ENCODE data around the gene HELZ.

GRCh38 chr17:67212714-67213417 is 32.1 kb downstream of the HELZ start:
- TF ChIP-seq CTCF (IDR thresholded peaks at IDR 0.05; ENCODE audit: control extremely low read depth in 1 of 3, insufficient read depth in 1 of 3, low read depth in 1 of 3, low read length in 3 of 3), result no peak
- no peak for TF ChIP-seq RXRA (IDR thresholded peaks at IDR 0.05; ENCODE audit: insufficient read depth, low read depth, low read length)
- no peak for TF ChIP-seq YY1 (IDR thresholded peaks at IDR 0.05; ENCODE audit: low read depth, low read length)
- TF ChIP-seq SAP30 (IDR thresholded peaks at IDR 0.05; ENCODE audit: insufficient read depth, insufficient replicate concordance, low read length), result no peak
- no peak for TF ChIP-seq TBP (IDR thresholded peaks at IDR 0.05; ENCODE audit: low read depth, low read length)
- no peak for TF ChIP-seq CHD7 (IDR thresholded peaks at IDR 0.05; ENCODE audit: insufficient replicate concordance, low read length)
- no peak for TF ChIP-seq EZH2 (IDR thresholded peaks at IDR 0.05; ENCODE audit: low read depth, low read length, severe bottlenecking)
- TF ChIP-seq EGR1 (IDR thresholded peaks at IDR 0.05; ENCODE audit: borderline replicate concordance, low read depth, low read length), result no peak
- TF ChIP-seq POLR2A (IDR thresholded peaks at IDR 0.05; ENCODE audit: control extremely low read depth in 1 of 2, low read depth in 2 of 2, low read length in 2 of 2), result no peak
- TF ChIP-seq, protein P1, sequence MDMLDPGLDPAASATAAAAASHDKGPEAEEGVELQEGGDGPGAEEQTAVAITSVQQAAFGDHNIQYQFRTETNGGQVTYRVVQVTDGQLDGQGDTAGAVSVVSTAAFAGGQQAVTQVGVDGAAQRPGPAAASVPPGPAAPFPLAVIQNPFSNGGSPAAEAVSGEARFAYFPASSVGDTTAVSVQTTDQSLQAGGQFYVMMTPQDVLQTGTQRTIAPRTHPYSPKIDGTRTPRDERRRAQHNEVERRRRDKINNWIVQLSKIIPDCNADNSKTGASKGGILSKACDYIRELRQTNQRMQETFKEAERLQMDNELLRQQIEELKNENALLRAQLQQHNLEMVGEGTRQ (IDR thresholded peaks at IDR 0.05; ENCODE audit: low read length), result no peak
- TF ChIP-seq SP1 (IDR thresholded peaks at IDR 0.05; ENCODE audit: low read depth, low read length), result no peak
- no peak for TF ChIP-seq GABPA (IDR thresholded peaks at IDR 0.05; ENCODE audit: borderline replicate concordance, insufficient read depth, low read length)
- no peak for TF ChIP-seq RFX5 (IDR thresholded peaks at IDR 0.05; ENCODE audit: borderline replicate concordance, low read depth, low read length)
- TF ChIP-seq ZNF274 (IDR thresholded peaks at IDR 0.05; ENCODE audit: borderline replicate concordance, extremely low read depth, low read length), result no peak
